IPS DF 4.7 (cell line): ENCODE results near the gene POLR1E.

Experiments used
- DNase-seq: peaks from one replicate; pipeline ENCODE4 v3.0.0-alpha.2; 2013; ENCODE audit warnings: low spot score; ENCODE audit errors: extremely low read depth

POLR1E gene

GRCh38 chr9:37534412-37534811, 48.7 kb downstream of the POLR1E start:
- DNase-seq = no peak

- DNase-seq = no peak
Measured at GRCh38 chr9:37534901-37535300, 49.2 kb downstream of the POLR1E start.

GRCh38 chr9:37538099-37538498, 52.4 kb downstream of the POLR1E start:
- DNase-seq = no peak

- no peak for DNase-seq
Measured at GRCh38 chr9:37539634-37540033, 53.9 kb downstream of the POLR1E start.

- no peak for DNase-seq
Measured at GRCh38 chr9:37540634-37541033, 54.9 kb downstream of the POLR1E start.

GRCh38 chr9:37541465-37541864, 55.7 kb downstream of the POLR1E start:
- DNase-seq = no peak

GRCh38 chr9:37542488-37542887, 56.7 kb downstream of the POLR1E start:
- DNase-seq = no peak

GRCh38 chr9:37542895-37543294, 57.1 kb downstream of the POLR1E start:
- no peak for DNase-seq

- no peak for DNase-seq
Measured at GRCh38 chr9:37543468-37543867, 57.7 kb downstream of the POLR1E start.

- DNase-seq = no peak
Measured at GRCh38 chr9:37547328-37547878, 61.7 kb downstream of the POLR1E start.

- DNase-seq = no peak
Measured at GRCh38 chr9:37549527-37549926, 63.8 kb downstream of the POLR1E start.

GRCh38 chr9:37550781-37551180, 65.0 kb downstream of the POLR1E start:
- DNase-seq = no peak

GRCh38 chr9:37551468-37551867, 65.7 kb downstream of the POLR1E start:
- no peak for DNase-seq

- DNase-seq = no peak
Measured at GRCh38 chr9:37551888-37552287, 66.1 kb downstream of the POLR1E start.
